Measurements from ENCODE around the gene ICAM2. TPM values are rescaled to one million over a fixed set of nuclear protein-coding genes. Genes with fewer than 3 reads are reported as not detected.

The ICAM2 gene
- 0.07 to 0.14 TPM in 2 of 5 replicates, not detected in the others for total RNA-seq (2022; extraction: Qiagen RNA extraction; ENCODE audit: low read depth)

GRCh38 chr17:64020056-64020766 is at the start of gene ICAM2:
Gene ICAM2, minus strand, starts transcription at chr17:64020633. Its CDS starts 13,942 bp downstream, at chr17:64006691.

GRCh38 chr17:63998050-63998720 is 22.2 kb downstream of the ICAM2 start, which contains the start of gene PRR29:
Gene PRR29, plus strand, starts transcription at chr17:63998351. Its CDS starts 14 bp downstream, at chr17:63998365.

GRCh38 chr17:63972796-63973195 is 47.6 kb downstream of the ICAM2 start, which contains the start of gene SCN4A:
Gene SCN4A, minus strand, starts transcription at chr17:63972918. Its CDS starts 77 bp downstream, at chr17:63972841.

Other genes with a start within 250 kb of the ICAM2 start
- gene CCDC47, start 247.0 kb downstream of the ICAM2 start, total RNA-seq (2022; extraction: Qiagen RNA extraction; ENCODE audit: low read depth), result 95.5 to 152 TPM (median 102 TPM) in 5 replicates
- gene DDX42, start 246.5 kb downstream of the ICAM2 start, total RNA-seq (2022; extraction: Qiagen RNA extraction; ENCODE audit: low read depth), result 83.1 to 119 TPM (median 85.6 TPM) in 5 replicates
- 215 to 246 TPM (median 223 TPM) in 5 replicates for gene PSMC5, start 193.2 kb downstream of the ICAM2 start, total RNA-seq (2022; extraction: Qiagen RNA extraction; ENCODE audit: low read depth)
- 59.7 to 74.3 TPM (median 61.0 TPM) in 5 replicates for gene FTSJ3, start 193.0 kb downstream of the ICAM2 start, total RNA-seq (2022; extraction: Qiagen RNA extraction; ENCODE audit: low read depth)
- gene SMARCD2, start 177.9 kb downstream of the ICAM2 start, total RNA-seq (2022; extraction: Qiagen RNA extraction; ENCODE audit: low read depth), result 53.0 to 66.3 TPM (median 61.3 TPM) in 5 replicates
- gene CSH2, start 147.0 kb downstream of the ICAM2 start, total RNA-seq (2022; extraction: Qiagen RNA extraction; ENCODE audit: low read depth), result not detected in 5 replicates
- not detected in 5 replicates for gene GH2, start 138.7 kb downstream of the ICAM2 start, total RNA-seq (2022; extraction: Qiagen RNA extraction; ENCODE audit: low read depth)
- gene CSH1, start 124.1 kb downstream of the ICAM2 start, total RNA-seq (2022; extraction: Qiagen RNA extraction; ENCODE audit: low read depth), result not detected in 5 replicates
- gene CSHL1, start 109.4 kb downstream of the ICAM2 start, total RNA-seq (2022; extraction: Qiagen RNA extraction; ENCODE audit: low read depth), result not detected in 5 replicates
- gene GH1, start 101.8 kb downstream of the ICAM2 start, total RNA-seq (2022; extraction: Qiagen RNA extraction; ENCODE audit: low read depth), result not detected in 5 replicates
- gene CD79B, start 88.3 kb downstream of the ICAM2 start, total RNA-seq (2022; extraction: Qiagen RNA extraction; ENCODE audit: low read depth), result not detected in 5 replicates
- 0.03 to 0.10 TPM (median 0.07 TPM) in 5 replicates for gene SCN4A, start 47.7 kb downstream of the ICAM2 start, total RNA-seq (2022; extraction: Qiagen RNA extraction; ENCODE audit: low read depth)
- 0.73 to 1.3 TPM (median 0.97 TPM) in 5 replicates for gene PRR29, start 22.3 kb downstream of the ICAM2 start, total RNA-seq (2022; extraction: Qiagen RNA extraction; ENCODE audit: low read depth)
- 3.6 to 4.8 TPM (median 3.8 TPM) in 5 replicates for gene ERN1, start 109.5 kb upstream of the ICAM2 start, total RNA-seq (2022; extraction: Qiagen RNA extraction; ENCODE audit: low read depth)
- 9.2 to 12.5 TPM (median 10.8 TPM) in 5 replicates for gene TEX2, start 242.6 kb upstream of the ICAM2 start, total RNA-seq (2022; extraction: Qiagen RNA extraction; ENCODE audit: low read depth)